K562 (cell line): ENCODE data around the gene HK2.

Experiments
- GTF3C2 ChIP-seq: IDR thresholded peaks from 3 replicates; pipeline ENCODE4 v1.6.1; 2011; ENCODE audit warnings: borderline replicate concordance, mild to moderate bottlenecking, moderate library complexity; ENCODE audit not compliant: insufficient read length; ENCODE audit errors: extremely low read depth
- POLR3A ChIP-seq: IDR thresholded peaks from 2 replicates; pipeline ENCODE4 v1.6.1; 2011; ENCODE audit warnings: borderline replicate concordance, mild to moderate bottlenecking, moderate library complexity; ENCODE audit not compliant: insufficient read length, insufficient read depth; ENCODE audit errors: extremely low read depth
- SAFB2 ChIP-seq: fragments of 200-400 bp; formaldehyde crosslinking; IDR thresholded peaks from 2 replicates; pipeline ENCODE4 v1.6.1; 2018; ENCODE audit warnings: borderline replicate concordance, low read length, low read depth, moderate library complexity; ENCODE audit not compliant: severe bottlenecking
- TAF1 ChIP-seq: IDR thresholded peaks from 2 replicates; pipeline ENCODE4 v1.6.1; 2011; ENCODE audit warnings: mild to moderate bottlenecking, low read length, moderate library complexity; ENCODE audit not compliant: insufficient read depth, control insufficient read depth, severe bottlenecking; ENCODE audit errors: extremely low read depth
- ZNF311 ChIP-seq: fragments of 250-450 bp; sonication (Bioruptor Pico); IDR thresholded peaks from 2 replicates; pipeline ENCODE4 v1.4.0; 2020; ENCODE audit warnings: mild to moderate bottlenecking, moderate library complexity
- TF ChIP-seq, protein P1 (sequence below), 3 experiments: IDR thresholded peaks in 2 of 3; conservative IDR thresholded peaks in 1 of 3; 2 replicates each; pipeline ENCODE4 v1.5.1; 2011 to 2012; ENCODE audit warnings: low read length in 3 of 3, mild to moderate bottlenecking in 3 of 3, control low read depth in 2 of 3, improper control_type of control experiment in 1 of 3, inconsistent platforms in 1 of 3, low read depth in 1 of 3, mixed read lengths in 1 of 3, moderate library complexity in 1 of 3; ENCODE audit not compliant: insufficient read depth in 2 of 3
- TF ChIP-seq, protein P2 (sequence below), 2 experiments: fragments of 450-650 bp; formaldehyde crosslinking in 1 of 2; IDR thresholded peaks; 2 replicates each; pipeline versions ENCODE4 v1.4.0 to v1.6.1; 2014 to 2020; ENCODE audit warnings: mild to moderate bottlenecking in 2 of 2, borderline replicate concordance in 1 of 2, low read depth in 1 of 2
- TF ChIP-seq, protein P3 (sequence below): fragments of 450-650 bp; conservative IDR thresholded peaks from 2 replicates; pipeline ENCODE4 v1.6.1; 2016; ENCODE audit warnings: missing genetic modification characterization, low read depth, mild to moderate bottlenecking, control low read depth, missing compliant biosample characterization
- TF ChIP-seq, protein P4 (sequence below): fragments of 450-650 bp; conservative IDR thresholded peaks from 2 replicates; pipeline ENCODE4 v1.6.1; 2016; ENCODE audit warnings: missing genetic modification characterization, low read depth, mild to moderate bottlenecking, missing compliant biosample characterization, moderate library complexity
- TF ChIP-seq, protein P5 (sequence below): sonication (generic); formaldehyde crosslinking; IDR thresholded peaks from 2 replicates; pipeline ENCODE4 v1.8.1; 2023; ENCODE audit warnings: mild to moderate bottlenecking, missing genetic modification reagents

DNA sequence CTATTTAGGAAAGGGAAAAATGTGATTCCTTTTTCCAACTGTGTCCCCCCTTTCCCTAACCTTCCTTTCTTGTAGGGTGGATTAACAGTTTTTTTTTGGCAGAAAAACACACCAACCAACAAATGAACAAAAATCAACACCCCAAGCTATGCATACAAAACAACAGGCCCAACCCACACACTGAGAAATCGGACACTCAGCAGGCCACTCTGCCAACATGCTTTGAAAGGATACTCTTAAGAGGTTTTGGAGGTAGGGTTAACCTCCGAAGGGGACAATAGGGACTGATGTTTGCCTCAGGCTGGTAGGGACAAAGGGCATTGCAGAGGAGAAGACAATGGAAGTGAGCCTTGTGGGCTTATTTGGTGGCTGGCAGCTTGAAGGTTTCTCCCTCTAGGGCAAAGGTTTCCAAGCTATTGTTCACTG, 91.4 kb downstream of the HK2 start:
- TF ChIP-seq, protein P1, sequence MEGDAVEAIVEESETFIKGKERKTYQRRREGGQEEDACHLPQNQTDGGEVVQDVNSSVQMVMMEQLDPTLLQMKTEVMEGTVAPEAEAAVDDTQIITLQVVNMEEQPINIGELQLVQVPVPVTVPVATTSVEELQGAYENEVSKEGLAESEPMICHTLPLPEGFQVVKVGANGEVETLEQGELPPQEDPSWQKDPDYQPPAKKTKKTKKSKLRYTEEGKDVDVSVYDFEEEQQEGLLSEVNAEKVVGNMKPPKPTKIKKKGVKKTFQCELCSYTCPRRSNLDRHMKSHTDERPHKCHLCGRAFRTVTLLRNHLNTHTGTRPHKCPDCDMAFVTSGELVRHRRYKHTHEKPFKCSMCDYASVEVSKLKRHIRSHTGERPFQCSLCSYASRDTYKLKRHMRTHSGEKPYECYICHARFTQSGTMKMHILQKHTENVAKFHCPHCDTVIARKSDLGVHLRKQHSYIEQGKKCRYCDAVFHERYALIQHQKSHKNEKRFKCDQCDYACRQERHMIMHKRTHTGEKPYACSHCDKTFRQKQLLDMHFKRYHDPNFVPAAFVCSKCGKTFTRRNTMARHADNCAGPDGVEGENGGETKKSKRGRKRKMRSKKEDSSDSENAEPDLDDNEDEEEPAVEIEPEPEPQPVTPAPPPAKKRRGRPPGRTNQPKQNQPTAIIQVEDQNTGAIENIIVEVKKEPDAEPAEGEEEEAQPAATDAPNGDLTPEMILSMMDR (IDR thresholded peaks at IDR 0.05 in 2 of 3, conservative IDR thresholded peaks at IDR 0.05 in 1 of 3; ENCODE audit: insufficient read depth in 2 of 3, low read depth in 1 of 3, low read length in 3 of 3): no peak
- TF ChIP-seq SAFB2: no peak
- no peak for TF ChIP-seq ZNF311
- no peak for TF ChIP-seq TAF1
- TF ChIP-seq, protein P2, sequence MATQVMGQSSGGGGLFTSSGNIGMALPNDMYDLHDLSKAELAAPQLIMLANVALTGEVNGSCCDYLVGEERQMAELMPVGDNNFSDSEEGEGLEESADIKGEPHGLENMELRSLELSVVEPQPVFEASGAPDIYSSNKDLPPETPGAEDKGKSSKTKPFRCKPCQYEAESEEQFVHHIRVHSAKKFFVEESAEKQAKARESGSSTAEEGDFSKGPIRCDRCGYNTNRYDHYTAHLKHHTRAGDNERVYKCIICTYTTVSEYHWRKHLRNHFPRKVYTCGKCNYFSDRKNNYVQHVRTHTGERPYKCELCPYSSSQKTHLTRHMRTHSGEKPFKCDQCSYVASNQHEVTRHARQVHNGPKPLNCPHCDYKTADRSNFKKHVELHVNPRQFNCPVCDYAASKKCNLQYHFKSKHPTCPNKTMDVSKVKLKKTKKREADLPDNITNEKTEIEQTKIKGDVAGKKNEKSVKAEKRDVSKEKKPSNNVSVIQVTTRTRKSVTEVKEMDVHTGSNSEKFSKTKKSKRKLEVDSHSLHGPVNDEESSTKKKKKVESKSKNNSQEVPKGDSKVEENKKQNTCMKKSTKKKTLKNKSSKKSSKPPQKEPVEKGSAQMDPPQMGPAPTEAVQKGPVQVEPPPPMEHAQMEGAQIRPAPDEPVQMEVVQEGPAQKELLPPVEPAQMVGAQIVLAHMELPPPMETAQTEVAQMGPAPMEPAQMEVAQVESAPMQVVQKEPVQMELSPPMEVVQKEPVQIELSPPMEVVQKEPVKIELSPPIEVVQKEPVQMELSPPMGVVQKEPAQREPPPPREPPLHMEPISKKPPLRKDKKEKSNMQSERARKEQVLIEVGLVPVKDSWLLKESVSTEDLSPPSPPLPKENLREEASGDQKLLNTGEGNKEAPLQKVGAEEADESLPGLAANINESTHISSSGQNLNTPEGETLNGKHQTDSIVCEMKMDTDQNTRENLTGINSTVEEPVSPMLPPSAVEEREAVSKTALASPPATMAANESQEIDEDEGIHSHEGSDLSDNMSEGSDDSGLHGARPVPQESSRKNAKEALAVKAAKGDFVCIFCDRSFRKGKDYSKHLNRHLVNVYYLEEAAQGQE (IDR thresholded peaks at IDR 0.05; ENCODE audit: borderline replicate concordance): no peak
- TF ChIP-seq, protein P2 (CRISPR knock-in tag; IDR thresholded peaks at IDR 0.05; ENCODE audit: low read depth): no peak
- TF ChIP-seq, protein P3, sequence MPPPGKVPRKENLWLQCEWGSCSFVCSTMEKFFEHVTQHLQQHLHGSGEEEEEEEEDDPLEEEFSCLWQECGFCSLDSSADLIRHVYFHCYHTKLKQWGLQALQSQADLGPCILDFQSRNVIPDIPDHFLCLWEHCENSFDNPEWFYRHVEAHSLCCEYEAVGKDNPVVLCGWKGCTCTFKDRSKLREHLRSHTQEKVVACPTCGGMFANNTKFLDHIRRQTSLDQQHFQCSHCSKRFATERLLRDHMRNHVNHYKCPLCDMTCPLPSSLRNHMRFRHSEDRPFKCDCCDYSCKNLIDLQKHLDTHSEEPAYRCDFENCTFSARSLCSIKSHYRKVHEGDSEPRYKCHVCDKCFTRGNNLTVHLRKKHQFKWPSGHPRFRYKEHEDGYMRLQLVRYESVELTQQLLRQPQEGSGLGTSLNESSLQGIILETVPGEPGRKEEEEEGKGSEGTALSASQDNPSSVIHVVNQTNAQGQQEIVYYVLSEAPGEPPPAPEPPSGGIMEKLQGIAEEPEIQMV (tag): no peak
- TF ChIP-seq, protein P4, sequence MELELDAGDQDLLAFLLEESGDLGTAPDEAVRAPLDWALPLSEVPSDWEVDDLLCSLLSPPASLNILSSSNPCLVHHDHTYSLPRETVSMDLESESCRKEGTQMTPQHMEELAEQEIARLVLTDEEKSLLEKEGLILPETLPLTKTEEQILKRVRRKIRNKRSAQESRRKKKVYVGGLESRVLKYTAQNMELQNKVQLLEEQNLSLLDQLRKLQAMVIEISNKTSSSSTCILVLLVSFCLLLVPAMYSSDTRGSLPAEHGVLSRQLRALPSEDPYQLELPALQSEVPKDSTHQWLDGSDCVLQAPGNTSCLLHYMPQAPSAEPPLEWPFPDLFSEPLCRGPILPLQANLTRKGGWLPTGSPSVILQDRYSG (tag): no peak
- no peak for TF ChIP-seq POLR3A
- no peak for TF ChIP-seq GTF3C2
- TF ChIP-seq, protein P5, sequence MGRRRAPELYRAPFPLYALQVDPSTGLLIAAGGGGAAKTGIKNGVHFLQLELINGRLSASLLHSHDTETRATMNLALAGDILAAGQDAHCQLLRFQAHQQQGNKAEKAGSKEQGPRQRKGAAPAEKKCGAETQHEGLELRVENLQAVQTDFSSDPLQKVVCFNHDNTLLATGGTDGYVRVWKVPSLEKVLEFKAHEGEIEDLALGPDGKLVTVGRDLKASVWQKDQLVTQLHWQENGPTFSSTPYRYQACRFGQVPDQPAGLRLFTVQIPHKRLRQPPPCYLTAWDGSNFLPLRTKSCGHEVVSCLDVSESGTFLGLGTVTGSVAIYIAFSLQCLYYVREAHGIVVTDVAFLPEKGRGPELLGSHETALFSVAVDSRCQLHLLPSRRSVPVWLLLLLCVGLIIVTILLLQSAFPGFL (CRISPR knock-in tag): no peak
